ENCODE results near the gene HDLBP.

DNA sequence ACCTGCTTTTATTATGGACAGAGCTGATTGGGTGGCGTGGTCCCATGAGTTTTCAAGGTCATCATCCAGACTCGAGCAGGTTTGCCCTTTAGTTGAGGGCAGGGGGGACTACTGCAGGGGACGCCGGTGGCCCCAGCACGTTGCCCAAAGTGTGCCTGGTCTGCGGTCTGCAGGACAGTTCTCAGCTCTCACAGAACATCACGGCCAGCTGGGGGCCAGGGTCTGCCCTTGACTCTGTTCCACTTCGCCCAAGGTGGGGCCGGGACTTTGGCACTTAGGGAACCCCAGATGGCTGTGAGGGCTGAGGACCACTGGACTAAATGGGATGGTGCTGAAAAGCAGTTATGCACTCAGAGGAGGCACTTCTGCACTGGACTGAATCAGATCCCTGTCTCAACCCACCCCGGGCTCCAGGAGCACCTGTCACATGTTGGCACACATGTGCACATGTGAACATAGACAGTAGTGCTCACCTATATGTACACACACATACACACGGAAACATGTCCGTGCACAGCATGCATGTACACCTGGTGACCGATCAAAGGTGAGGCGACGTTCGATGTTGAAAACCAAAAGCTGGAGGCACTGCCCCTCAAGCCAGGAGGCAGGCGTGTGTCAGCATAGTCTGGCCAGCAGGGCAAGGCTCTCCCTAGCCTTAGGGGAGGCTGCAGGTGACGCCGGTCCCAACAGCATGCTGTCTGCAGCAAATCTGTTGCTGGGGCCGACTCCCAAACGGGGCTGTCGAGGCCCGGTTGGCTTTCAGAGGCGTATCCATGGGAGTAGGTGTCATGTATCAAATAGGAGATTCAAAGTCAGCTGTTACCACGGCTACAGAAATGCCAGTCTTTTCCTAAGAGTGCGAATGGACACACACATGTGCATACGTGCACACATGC is 116.8 kb downstream of the HDLBP start:
- TF ChIP-seq, protein P1, sequence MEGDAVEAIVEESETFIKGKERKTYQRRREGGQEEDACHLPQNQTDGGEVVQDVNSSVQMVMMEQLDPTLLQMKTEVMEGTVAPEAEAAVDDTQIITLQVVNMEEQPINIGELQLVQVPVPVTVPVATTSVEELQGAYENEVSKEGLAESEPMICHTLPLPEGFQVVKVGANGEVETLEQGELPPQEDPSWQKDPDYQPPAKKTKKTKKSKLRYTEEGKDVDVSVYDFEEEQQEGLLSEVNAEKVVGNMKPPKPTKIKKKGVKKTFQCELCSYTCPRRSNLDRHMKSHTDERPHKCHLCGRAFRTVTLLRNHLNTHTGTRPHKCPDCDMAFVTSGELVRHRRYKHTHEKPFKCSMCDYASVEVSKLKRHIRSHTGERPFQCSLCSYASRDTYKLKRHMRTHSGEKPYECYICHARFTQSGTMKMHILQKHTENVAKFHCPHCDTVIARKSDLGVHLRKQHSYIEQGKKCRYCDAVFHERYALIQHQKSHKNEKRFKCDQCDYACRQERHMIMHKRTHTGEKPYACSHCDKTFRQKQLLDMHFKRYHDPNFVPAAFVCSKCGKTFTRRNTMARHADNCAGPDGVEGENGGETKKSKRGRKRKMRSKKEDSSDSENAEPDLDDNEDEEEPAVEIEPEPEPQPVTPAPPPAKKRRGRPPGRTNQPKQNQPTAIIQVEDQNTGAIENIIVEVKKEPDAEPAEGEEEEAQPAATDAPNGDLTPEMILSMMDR (conservative IDR thresholded peaks at IDR 0.05 in 1 of 2, IDR thresholded peaks at IDR 0.05 in 1 of 2; ENCODE audit: extremely low read depth in 1 of 2, insufficient read depth in 1 of 2, low read depth in 1 of 2, low read length in 2 of 2): no peak
- no peak for TF ChIP-seq EZH2 (IDR thresholded peaks at IDR 0.05; ENCODE audit: borderline replicate concordance, low read length)

Data from mammary epithelial cell (primary cell).